Measurements from ENCODE around the gene TFAP2A.

TFAP2A gene

DNA sequence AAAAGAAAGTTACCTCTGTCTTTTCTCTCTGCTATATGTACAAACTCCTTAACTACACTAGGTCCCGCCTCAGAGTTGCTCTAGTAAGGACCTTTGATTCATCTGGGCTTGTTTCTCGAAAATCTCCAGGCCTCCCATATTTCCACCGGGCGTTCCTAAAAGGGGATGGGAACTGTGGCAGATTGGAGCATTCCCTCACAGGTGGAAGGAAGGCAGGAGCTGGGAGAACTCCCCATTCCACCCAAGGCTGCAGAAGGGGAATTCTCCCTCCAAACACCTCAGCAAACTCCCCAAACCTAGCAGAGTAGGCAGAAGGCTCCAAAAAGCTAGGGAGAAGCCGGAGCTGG, 1.6 kb upstream of the TFAP2A start:
- ChIA-PET POLR2A (no interaction called here), CTCF (interaction anchor here (1.9 to 4.0 kb wide), 3 partner anchors 11 to 1433 kb away, joined by 6 to 47 read pairs (median 20); no protein-coding TSS in a partner anchor)
- TF ChIP-seq, protein P1, sequence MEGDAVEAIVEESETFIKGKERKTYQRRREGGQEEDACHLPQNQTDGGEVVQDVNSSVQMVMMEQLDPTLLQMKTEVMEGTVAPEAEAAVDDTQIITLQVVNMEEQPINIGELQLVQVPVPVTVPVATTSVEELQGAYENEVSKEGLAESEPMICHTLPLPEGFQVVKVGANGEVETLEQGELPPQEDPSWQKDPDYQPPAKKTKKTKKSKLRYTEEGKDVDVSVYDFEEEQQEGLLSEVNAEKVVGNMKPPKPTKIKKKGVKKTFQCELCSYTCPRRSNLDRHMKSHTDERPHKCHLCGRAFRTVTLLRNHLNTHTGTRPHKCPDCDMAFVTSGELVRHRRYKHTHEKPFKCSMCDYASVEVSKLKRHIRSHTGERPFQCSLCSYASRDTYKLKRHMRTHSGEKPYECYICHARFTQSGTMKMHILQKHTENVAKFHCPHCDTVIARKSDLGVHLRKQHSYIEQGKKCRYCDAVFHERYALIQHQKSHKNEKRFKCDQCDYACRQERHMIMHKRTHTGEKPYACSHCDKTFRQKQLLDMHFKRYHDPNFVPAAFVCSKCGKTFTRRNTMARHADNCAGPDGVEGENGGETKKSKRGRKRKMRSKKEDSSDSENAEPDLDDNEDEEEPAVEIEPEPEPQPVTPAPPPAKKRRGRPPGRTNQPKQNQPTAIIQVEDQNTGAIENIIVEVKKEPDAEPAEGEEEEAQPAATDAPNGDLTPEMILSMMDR (IDR thresholded peaks at IDR 0.05; ENCODE audit: insufficient read depth, low read length, missing control alignments) = no peak
- DNase-seq (ENCODE audit: low read depth, low spot score) = no peak
- H3K4me3 ChIP-seq (ENCODE audit: low read depth, low read length) = no peak overlapping the region

DNA sequence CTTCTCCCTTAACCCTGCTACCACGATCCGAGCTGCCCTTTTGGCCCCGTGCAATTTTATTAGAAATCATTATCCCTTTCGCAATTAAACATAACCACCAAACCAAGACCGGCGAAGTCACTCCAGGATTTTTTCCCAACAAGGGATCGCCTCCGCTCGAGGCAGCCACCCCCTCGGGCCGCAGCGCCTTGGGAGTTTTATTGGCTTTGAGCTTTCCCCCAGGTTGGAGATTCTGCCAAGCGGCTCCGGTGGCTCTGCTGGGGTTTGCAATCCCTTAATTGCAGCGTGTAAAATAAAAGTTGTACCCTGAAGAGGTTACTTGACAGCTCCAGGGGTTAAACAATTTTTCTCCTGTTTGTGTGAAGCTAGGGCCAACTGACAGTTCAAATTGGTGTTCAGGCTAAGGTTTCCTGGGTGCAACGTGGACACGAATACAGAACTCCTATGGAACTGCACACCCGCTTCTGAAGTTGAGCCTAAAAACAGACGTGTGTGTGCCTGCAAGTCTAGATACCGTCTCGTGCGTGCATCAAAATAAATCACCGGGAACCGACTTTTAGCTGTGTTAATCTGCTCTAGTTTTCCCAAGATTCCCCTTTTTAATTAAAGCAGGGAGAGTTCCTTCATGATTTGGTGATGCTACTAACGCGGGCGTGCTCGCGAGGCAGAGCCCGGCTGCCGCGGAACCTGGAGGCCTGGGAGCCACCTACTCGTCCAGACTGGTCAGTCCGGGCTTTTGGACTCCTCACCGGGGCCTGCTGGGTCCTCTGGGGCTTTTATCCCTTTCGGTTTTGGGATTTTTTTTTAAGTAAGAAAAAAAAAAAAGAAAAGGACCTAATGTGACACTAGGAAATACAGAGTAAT, 975 bp upstream of the TFAP2A start:
- CTCF ChIA-PET = interaction anchor here (1.0 to 4.0 kb wide), 8 partner anchors 9 to 1433 kb away, joined by 3 to 47 read pairs (median 6); no protein-coding TSS in a partner anchor
- TF ChIP-seq, protein P1 (IDR thresholded peaks at IDR 0.05; ENCODE audit: insufficient read depth, low read length, missing control alignments) = no peak
- DNase-seq (ENCODE audit: low read depth, low spot score) = no peak
- peak overlapping the region; percentile 62 for H3K4me3 ChIP-seq (ENCODE audit: low read depth, low read length)
- POLR2A ChIA-PET = interaction anchor here (0.5 to 2.3 kb wide), 2 partner anchors 12 to 650 kb away, joined by 3 to 7 read pairs; no protein-coding TSS in a partner anchor

DNA sequence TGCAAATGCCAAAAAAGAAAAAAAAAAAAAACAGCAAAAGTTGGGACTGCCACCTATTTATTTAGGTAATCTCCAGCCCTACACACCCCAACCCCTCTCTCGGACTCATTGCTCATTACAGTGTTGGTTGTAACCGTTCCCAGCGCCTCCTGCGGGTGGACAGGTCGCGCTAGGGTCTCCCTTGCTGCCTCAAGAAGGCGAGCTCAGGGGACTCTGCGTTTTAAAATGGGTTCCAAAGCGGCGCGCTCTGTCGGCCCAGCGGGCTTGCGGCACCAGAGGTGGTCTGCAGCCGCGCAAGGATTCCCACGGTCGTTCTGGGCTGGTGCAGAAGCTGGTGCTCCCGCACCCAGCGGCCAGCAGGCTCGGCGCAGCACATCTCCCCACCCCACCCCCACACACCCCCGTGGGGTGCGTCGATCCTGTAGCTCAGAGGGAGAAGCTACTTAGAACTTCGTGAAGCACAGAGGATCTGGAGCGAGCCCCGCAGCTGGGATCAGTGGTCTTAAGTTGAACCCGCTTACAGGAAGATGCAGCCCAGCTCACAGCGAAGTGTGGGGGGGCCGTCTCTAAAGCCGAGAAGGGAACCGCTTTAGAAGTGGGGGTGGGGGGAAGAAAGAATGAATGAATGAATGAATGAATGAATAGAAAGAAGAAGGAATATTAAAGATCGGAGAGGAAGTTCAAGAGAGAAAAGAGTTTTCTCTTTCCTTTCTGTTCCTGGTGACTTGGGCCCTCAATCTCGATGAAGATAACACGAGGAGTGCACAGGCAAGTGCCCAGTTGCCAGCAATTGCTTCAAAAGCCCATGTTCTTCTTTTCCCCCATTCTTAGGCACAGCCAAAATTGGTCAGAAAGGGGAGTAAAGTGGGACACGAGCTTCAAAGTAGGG, 780 bp downstream of the TFAP2A start:
- TF ChIP-seq, protein P1 (IDR thresholded peaks at IDR 0.05; ENCODE audit: insufficient read depth, low read length, missing control alignments) = no peak
- CTCF ChIA-PET = interaction anchor here (0.9 to 4.0 kb wide), 12 partner anchors 8 to 1431 kb away, joined by 3 to 47 read pairs (median 6); no protein-coding TSS in a partner anchor
- H3K4me3 ChIP-seq (ENCODE audit: low read depth, low read length) = peak overlapping the region; percentile 62
- DNase-seq (ENCODE audit: low read depth, low spot score) = no peak
- POLR2A ChIA-PET = interaction anchor here (1.6 to 2.3 kb wide), 2 partner anchors 10 to 766 kb away, joined by 3 to 7 read pairs; no protein-coding TSS in a partner anchor

DNA sequence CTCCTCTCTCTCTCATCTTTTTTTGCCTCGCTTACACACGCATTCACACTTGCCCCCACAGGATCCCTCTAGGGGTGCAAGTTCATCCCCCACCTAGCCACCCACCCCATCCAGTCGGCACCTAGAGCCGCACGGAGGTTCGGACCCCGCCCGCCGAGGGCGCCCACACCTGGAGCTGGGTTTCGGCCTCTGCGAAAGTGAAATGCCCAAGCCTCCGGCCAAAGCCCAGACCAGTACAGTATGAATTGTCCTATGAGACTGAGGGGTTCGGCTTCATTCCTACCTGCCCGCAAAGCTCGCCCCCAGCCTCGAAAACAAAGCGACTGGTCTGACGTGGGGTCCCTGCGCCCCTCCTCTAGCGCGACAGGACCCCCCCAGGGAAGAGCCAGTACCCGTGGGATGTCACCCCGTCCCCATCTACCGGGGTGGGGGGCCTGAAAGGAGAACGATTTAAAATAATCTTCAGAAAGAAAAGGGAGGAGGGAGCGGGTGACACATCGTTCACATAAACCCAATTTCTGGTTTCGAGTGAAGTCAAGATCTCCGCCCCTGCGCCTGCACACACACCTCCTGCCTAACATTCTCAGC, 1.5 kb downstream of the TFAP2A start:
- H3K4me3 ChIP-seq (ENCODE audit: low read depth, low read length) = peak overlapping the region; percentile 62
- TF ChIP-seq, protein P1 (IDR thresholded peaks at IDR 0.05; ENCODE audit: insufficient read depth, low read length, missing control alignments) = no peak
- ChIA-PET CTCF (interaction anchor here (0.7 to 4.0 kb wide), 9 partner anchors 8 to 1429 kb away, joined by 3 to 47 read pairs (median 4); no protein-coding TSS in a partner anchor), POLR2A (interaction anchor here (1.6 kb wide), 1 partner anchor 765 kb away, joined by 3 read pairs; no protein-coding TSS in a partner anchor)
- no peak for DNase-seq (ENCODE audit: low read depth, low spot score)

DNA sequence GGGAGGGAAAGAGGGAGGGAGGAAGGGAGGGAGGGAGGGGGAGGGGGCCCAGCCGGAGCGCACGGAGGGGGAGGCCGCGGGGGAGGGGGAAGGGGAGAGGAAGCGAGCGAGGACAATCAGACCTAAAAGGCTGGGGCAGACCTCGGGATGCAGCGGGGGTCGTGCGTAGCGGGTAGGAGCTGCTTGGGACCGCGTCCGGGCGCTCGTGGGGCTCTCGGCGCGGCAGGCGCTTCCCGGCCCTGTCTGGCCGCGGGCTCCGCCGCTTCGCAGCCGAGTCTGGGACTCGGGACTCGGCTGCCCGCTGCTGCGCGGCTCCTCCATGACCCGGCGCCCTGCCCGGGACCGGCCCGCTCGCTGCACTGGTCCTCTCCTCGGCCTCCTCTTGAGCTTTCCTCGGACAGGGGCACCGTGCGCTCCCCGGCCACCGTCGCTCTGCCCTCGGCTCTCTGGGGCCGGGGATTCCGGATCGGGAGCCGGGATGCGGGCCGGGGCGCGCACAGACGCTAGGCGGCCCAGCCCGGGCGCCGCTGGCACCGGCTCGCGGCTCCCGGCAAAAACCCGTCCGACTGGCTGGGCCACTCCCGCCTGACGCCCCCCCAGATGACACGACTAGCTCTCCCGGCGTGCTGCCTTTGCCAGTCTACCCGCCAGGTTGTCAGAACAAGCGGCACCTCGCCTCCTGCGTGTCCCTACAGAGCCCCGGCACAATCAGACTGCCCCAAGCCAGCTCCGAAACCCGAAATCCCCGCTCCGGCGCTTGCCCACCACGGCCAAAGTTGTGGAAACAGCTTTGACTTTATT, 2.2 kb downstream of the TFAP2A start:
- no peak for DNase-seq (ENCODE audit: low read depth, low spot score)
- CTCF ChIA-PET = interaction anchor here (0.6 to 4.0 kb wide), 7 partner anchors 9 to 1428 kb away, joined by 3 to 47 read pairs (median 6); no protein-coding TSS in a partner anchor
- H3K4me3 ChIP-seq (ENCODE audit: low read depth, low read length) = peak overlapping the region; percentile 62
- POLR2A ChIA-PET = no interaction called here
- TF ChIP-seq, protein P1 (IDR thresholded peaks at IDR 0.05; ENCODE audit: insufficient read depth, low read length, missing control alignments) = peak; percentile 2
